Endothelial cell of umbilical vein (primary cell): ENCODE results near the gene MINDY4. TPM values are rescaled to one million over a fixed set of nuclear protein-coding genes. Genes with fewer than 3 reads are reported as not detected.

ENCODE experiments used
- BruUV-seq: library from RNA; stranded (reverse); fragments of 400-500 nt; replicated peaks from 2 replicates; lab custom pipeline; 2021; lab: Mats Ljungman, UMichigan
- CTCF ChIA-PET: fragments of 300-600, 350-600 bp; sonication (Branson Sonifier 250); formaldehyde crosslinking; loops from one replicate; lab custom pipeline; 2021; ENCODE audit warnings: antibody characterized with exemption, inconsistent platforms; lab: Charles Lee
- POLR2A ChIA-PET: fragments of 300-600, 350-600 bp; sonication (Branson Sonifier 250); formaldehyde crosslinking; loops from one replicate; lab custom pipeline; 2021; ENCODE audit warnings: antibody characterized with exemption, inconsistent platforms; lab: Charles Lee
- DNase-seq: peaks from one replicate; pipeline ENCODE4 v3.0.0-alpha.2; 2011; ENCODE audit warnings: low read depth, low spot score
- FAIRE-seq: peaks from 2 replicates; lab custom pipeline; 2011; peaks lifted over from hg19 to GRCh38; lab: Jason Lieb, UNC
- H2AFZ ChIP-seq: 2 replicates; pipeline ENCODE4 v1.6.0; 2012; ENCODE audit warnings: low read depth, low read length, control low read depth, inconsistent platforms
- H3K27ac ChIP-seq: 2 replicates; pipeline ENCODE4 v1.5.1; 2011; ENCODE audit warnings: low read depth, mild to moderate bottlenecking, control low read depth, low read length, moderate library complexity; ENCODE audit not compliant: insufficient read depth
- H3K27me3 ChIP-seq, 2 experiments: 2 replicates each; pipeline versions ENCODE4 v1.6.0 to v1.6.1; 2011; ENCODE audit warnings: low read length in 2 of 2, mixed read lengths in 1 of 2; ENCODE audit not compliant: control insufficient read depth in 2 of 2, insufficient read depth in 2 of 2
- H3K36me3 ChIP-seq, 2 experiments: 2 replicates in 1 of 2; 3 replicates in 1 of 2; pipeline ENCODE4 v1.5.1; 2011; ENCODE audit warnings: low read length in 2 of 2, mild to moderate bottlenecking in 1 of 2, moderate library complexity in 1 of 2; ENCODE audit not compliant: control insufficient read depth in 2 of 2, insufficient read depth in 2 of 2; ENCODE audit errors: extremely low read depth in 1 of 2
- H3K4me1 ChIP-seq: 3 replicates; pipeline ENCODE4 v1.5.1; 2011; ENCODE audit warnings: mild to moderate bottlenecking, low read length; ENCODE audit not compliant: control insufficient read depth, insufficient read depth; ENCODE audit errors: extremely low read depth
- H3K4me2 ChIP-seq: 2 replicates; pipeline ENCODE4 v1.6.1; 2011; ENCODE audit warnings: low read length, control low read depth, mixed read lengths; ENCODE audit not compliant: insufficient read depth
- H3K4me3 ChIP-seq, 3 experiments: fragments of 200-600 bp in 1 of 3; sonication (generic), shearing (Covaris generic) in 1 of 3; replicated peaks in 1 of 3; 2 replicates each; pipeline ENCODE4 v1.5.1; 2011 to 2016; ENCODE audit warnings: control low read depth in 3 of 3, low read length in 3 of 3, mild to moderate bottlenecking in 2 of 3, inconsistent platforms in 1 of 3, low read depth in 1 of 3, moderate library complexity in 1 of 3; ENCODE audit not compliant: insufficient read depth in 1 of 3
- H3K79me2 ChIP-seq: 2 replicates; pipeline ENCODE4 v1.6.0; 2012; ENCODE audit warnings: low read length, inconsistent platforms; ENCODE audit not compliant: control insufficient read depth, insufficient read depth
- H3K9ac ChIP-seq: replicated peaks from 2 replicates; pipeline ENCODE3; 2011; ENCODE audit warnings: low read length, control low read depth; ENCODE audit not compliant: insufficient read depth; ENCODE audit errors: extremely low read depth
- H3K9me1 ChIP-seq: replicated peaks from 3 replicates; pipeline ENCODE4 v1.6.0; 2011; ENCODE audit warnings: mild to moderate bottlenecking, low read length; ENCODE audit not compliant: control insufficient read depth, insufficient read depth; ENCODE audit errors: extremely low read depth
- H3K9me3 ChIP-seq: replicated peaks from 2 replicates; pipeline ENCODE4 v1.5.1; 2012; ENCODE audit warnings: low read length, inconsistent platforms; ENCODE audit not compliant: control insufficient read depth, insufficient read depth
- H4K20me1 ChIP-seq: replicated peaks from 2 replicates; pipeline ENCODE3; 2011; ENCODE audit warnings: mild to moderate bottlenecking, low read length; ENCODE audit not compliant: control insufficient read depth, insufficient read depth; ENCODE audit errors: extremely low read depth
- EZH2 ChIP-seq: IDR thresholded peaks from 2 replicates; pipeline ENCODE4 v1.6.1; 2012; ENCODE audit warnings: borderline replicate concordance, low read depth, mild to moderate bottlenecking, moderate library complexity, low read length, inconsistent platforms; ENCODE audit not compliant: severe bottlenecking
- GATA2 ChIP-seq: IDR thresholded peaks from 2 replicates; pipeline ENCODE4 v1.7.0; 2011; ENCODE audit warnings: low read depth, mild to moderate bottlenecking, moderate library complexity, mixed read lengths, low read length; ENCODE audit not compliant: insufficient read length, insufficient read depth
- MAX ChIP-seq: IDR thresholded peaks from 2 replicates; pipeline ENCODE4 v1.6.1; 2011; ENCODE audit not compliant: insufficient read depth, insufficient read length
- POLR2AphosphoS5 ChIP-seq: IDR thresholded peaks from 2 replicates; pipeline ENCODE4 v1.6.1; 2012; ENCODE audit warnings: low read depth, mild to moderate bottlenecking, control low read depth, low read length, moderate library complexity; ENCODE audit not compliant: insufficient read depth
- dilution Hi-C: fragments of 300-500 bp; cut with MboI; formaldehyde crosslinking; loops from one replicate; pipeline ENCODE4 v1.15.0; 2019; ENCODE audit warnings: low sequenced_read_pairs; ENCODE audit not compliant: extremely low pct_ligation_motif_present
- intact Hi-C: fragments of 100-400 bp; cut with micrococcal nuclease; formaldehyde crosslinking; loops from one replicate; pipeline ENCODE4 v1.10.0; 2022
- polyA plus RNA-seq, 4 experiments: library from polyadenylated mRNA; depleted of rRNA in 3 of 4; stranded (reverse) in 3 of 4; unstranded in 1 of 4; fragments of >200 nt; gene quantifications; 2 replicates each; pipeline versions ENCODE4 v1.2.1 to v1.2.3, GENCODE V29; 2011 to 2012; ENCODE audit warnings: missing spikeins in 1 of 4
- total RNA-seq: library from RNA; stranded (reverse); gene quantifications from 2 replicates; pipeline ENCODE4 v1.2.3, GENCODE V29; 2021
- TF ChIP-seq, protein P1 (sequence below), 2 donors: IDR thresholded peaks; 1 replicate in 1 of 2; 2 replicates in 1 of 2; pipeline ENCODE4 v1.5.1; 2011; ENCODE audit warnings: low read length in 2 of 2, mild to moderate bottlenecking in 2 of 2, moderate library complexity in 2 of 2, control low read depth in 1 of 2, inconsistent platforms in 1 of 2, low read depth in 1 of 2; ENCODE audit not compliant: insufficient read depth in 1 of 2; ENCODE audit errors: extremely low read depth in 1 of 2

The MINDY4 gene
- total and polyA plus RNA-seq, 2 donors (not counting 3 experiments of a cell fraction or from before 2014, with no cell fraction given), result 2.2 to 4.7 TPM

DNA sequence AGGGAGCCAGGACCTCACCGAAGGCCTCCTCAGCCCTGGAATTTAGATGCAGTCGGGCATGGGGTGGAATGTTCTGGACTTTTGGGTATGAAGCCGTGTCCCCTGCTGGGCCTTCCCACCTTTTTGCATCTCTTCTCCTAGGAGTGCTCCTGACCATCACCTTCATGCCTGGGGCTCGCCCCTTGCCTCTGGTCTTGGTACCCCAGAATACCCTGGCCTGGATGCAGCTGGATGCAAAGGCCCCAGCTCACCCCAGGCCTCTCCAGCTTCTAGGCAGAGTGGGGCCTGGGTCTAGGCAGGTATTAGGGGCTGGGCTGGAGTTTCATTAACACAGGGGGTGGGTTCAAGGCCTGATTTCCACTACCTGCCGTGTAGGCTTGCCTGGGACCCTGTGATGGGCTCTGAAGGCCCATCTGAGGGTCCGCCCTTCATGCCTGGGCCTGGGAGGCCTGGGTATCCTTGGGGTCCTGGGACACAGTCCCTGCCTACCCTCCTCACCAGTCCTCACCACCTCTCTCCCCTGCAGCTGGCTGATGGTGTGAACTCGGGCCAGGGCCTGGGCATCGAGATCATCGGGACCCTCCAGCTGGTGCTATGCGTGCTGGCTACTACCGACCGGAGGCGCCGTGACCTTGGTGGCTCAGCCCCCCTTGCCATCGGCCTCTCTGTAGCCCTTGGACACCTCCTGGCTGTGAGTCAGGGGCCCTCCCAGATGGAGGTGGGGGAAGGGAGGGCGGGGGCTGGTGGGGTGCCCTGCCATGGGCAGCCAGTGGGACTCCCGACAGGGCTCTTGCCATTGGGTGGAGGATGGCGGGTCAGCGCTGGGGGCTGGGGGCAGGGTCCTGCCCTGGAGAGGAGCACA is 150.6 kb downstream of the MINDY4 start:
- BruUV-seq, result no TSS peak
- Histone ChIP-seq H3K36me3 (peaks cover 0 to 5% of the 10 kb centered on the region in 2 experiments), H3K27ac (peak overlapping the region; percentile 58), H3K9ac (no peak overlapping the region), H3K9me3 (no peaks in the 10 kb centered on the region), H3K4me2 (no peak overlapping the region), H3K9me1 (no peaks in the 10 kb centered on the region), H3K27me3 (no peaks in the 10 kb centered on the region), H2AFZ (peak overlapping the region; percentile 17), H3K79me2 (no peaks in the 10 kb centered on the region), H3K4me1 (peaks cover 24% of the 10 kb centered on the region), H3K4me3 (no peak overlapping the region), H4K20me1 (no peaks in the 10 kb centered on the region)
- intact Hi-C loops (loop anchor here (1.0 to 2.0 kb wide), 2 partner anchors 28 to 73 kb away; no protein-coding TSS in a partner anchor), dilution Hi-C loops (no loop called here)
- ChIA-PET POLR2A (no interaction called here), CTCF (interaction anchor here (1.0 to 2.5 kb wide), 3 partner anchors 8 to 17 kb away, joined by 3 to 12 read pairs (median 10); no protein-coding TSS in a partner anchor)
- no peak for TF ChIP-seq EZH2
- TF ChIP-seq MAX, result no peak
- TF ChIP-seq GATA2, result no peak
- no peak for TF ChIP-seq POLR2AphosphoS5
- TF ChIP-seq, protein P1, sequence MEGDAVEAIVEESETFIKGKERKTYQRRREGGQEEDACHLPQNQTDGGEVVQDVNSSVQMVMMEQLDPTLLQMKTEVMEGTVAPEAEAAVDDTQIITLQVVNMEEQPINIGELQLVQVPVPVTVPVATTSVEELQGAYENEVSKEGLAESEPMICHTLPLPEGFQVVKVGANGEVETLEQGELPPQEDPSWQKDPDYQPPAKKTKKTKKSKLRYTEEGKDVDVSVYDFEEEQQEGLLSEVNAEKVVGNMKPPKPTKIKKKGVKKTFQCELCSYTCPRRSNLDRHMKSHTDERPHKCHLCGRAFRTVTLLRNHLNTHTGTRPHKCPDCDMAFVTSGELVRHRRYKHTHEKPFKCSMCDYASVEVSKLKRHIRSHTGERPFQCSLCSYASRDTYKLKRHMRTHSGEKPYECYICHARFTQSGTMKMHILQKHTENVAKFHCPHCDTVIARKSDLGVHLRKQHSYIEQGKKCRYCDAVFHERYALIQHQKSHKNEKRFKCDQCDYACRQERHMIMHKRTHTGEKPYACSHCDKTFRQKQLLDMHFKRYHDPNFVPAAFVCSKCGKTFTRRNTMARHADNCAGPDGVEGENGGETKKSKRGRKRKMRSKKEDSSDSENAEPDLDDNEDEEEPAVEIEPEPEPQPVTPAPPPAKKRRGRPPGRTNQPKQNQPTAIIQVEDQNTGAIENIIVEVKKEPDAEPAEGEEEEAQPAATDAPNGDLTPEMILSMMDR (IDR thresholded peaks at IDR 0.05; ENCODE audit: extremely low read depth in 1 of 2, insufficient read depth in 1 of 2, low read depth in 1 of 2, low read length in 2 of 2), result no peak
- FAIRE-seq (no peak), DNase-seq (no peak)
